ENCODE data around the gene GLTP.

Gene GLTP

DNA sequence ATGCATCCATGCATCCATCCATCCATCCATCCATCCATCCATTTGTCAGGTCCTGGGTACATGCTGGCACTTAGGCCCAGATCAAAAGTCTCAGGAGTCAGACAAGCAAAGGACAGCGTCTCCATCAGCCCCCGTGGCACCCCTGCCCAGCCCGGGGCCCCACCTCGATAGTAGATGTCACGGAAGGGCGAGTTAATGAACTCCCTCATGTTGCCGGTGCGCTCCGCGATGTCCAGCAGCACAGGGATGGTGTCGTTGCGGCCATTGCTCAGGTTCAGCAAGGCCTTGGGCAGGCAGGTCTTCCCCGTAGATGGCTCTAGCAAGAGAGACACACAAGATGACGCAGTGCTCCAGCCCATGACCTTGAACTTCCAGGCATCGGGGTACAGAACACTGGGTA, 77.5 kb downstream of the GLTP start:
- DNase-seq (ENCODE audit: low spot score) (no peak), FAIRE-seq (no peak)

Measured in RCC 7860 (cell line).